Left cardiac atrium (tissue), 4 donors: ENCODE data around the gene PTDSS2. TPM values are rescaled to one million over a fixed set of nuclear protein-coding genes. Genes with fewer than 3 reads are reported as not detected.

Experiments
- ATAC-seq, 2 donors: fragments of 200-7000 bp; cut with Tn5 transposase; one replicate each; pipeline ENCODE4 v1.9.1; 2020; ENCODE audit warnings: mild to moderate bottlenecking in 2 of 2, moderate library complexity in 2 of 2
- DNase-seq: peaks from one replicate; pipeline ENCODE4 v3.0.0-alpha.2; 2020
- intact Hi-C, 2 donors: fragments of 100-400 bp; cut with DNase I; formaldehyde crosslinking; loops; one replicate each; pipeline versions ENCODE4 v1.14.1 to v1.15.1; 2022 to 2023
- total RNA-seq, 2 donors: library from RNA; stranded (reverse); fragmentation: NEBNext Ultra II Directional; extraction: Animal tissue kit (Norgen Biotek cat#: 25700); gene quantifications; one replicate each; pipeline ENCODE4 v1.2.1, GENCODE V29; 2021
- donor health status: DM: no; HTN: yes; CAD: no.
- donor health status: DM: no; HTN: yes; CAD: no; lungs with severe emphysema.
- donor health status: DM: yes; HTN: yes; CAD: no.
- donor health status: Dilated cardiomyopathy.

The PTDSS2 gene
- total RNA-seq, 2 donors from 2014 or later = 21.5 to 26.5 TPM

DNA sequence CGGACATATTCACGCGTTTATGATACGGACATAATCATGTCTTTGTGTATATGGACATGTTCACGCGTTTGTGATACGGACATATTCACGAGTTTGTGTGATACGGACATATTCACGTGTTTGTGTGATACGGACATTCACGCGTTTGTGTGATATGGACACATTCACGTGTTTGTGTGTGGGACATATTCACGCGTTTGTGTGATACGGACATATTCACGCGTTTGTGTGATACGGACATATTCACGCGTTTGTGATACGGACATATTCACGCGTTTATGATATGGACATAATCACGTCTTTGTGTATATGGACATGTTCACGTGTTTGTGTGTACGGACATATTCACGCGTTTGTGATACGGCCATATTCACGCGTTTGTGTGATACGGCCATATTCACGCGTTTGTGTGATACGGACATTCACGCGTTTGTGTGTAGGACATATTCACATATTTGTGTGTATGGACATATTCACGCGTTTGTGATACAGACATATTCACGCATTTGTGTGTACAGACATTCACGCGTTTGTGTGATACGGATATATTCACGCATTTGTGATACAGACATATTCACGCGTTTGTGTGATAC, 24.9 kb downstream of the PTDSS2 start:
- no peak for ATAC-seq
- no peak for DNase-seq
- intact Hi-C loops = no loop called here

DNA sequence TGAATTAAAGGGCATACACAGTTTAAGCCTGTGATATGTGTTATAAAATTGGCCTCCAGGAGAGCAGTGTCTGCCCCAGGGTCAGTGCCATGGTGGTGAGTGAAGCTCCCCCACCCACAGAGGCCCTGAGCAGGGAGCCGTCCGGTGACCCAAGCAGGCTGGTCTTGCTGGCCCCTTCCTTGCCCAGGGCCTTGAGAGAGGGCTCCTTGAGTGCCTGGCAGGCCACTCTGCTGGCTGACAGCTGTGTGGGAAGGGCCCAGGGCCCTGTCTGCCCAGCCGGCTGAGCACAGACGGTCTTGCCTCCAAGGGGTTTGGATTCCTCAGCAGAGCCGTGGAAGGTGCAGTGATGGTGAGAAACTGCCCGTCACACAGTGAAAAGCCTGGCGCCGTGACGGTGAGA, 25.9 kb downstream of the PTDSS2 start:
- no peak for ATAC-seq
- intact Hi-C loops = no loop called here
- no peak for DNase-seq

DNA sequence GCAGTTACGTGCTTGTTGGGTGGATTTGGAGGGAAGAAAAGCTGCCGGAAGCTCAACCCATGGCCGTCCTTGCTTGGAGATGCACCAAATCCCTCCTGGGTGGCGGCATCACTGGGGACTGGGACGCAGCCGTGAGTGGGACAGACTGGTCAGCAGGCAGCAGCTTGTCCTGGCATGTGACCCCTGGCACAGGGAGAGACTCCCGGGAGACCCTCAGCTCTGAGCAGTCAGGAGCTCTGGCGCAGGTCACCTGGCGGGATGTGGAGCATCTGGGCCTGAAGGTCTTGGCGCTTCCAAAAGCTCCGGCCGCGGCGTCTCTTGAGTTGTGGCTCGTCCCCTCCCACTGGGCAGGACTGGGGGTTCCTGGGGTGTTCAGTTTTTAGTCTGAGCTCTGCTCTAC, 26.3 kb downstream of the PTDSS2 start:
- intact Hi-C loops = no loop called here
- DNase-seq = no peak
- ATAC-seq = no peak

DNA sequence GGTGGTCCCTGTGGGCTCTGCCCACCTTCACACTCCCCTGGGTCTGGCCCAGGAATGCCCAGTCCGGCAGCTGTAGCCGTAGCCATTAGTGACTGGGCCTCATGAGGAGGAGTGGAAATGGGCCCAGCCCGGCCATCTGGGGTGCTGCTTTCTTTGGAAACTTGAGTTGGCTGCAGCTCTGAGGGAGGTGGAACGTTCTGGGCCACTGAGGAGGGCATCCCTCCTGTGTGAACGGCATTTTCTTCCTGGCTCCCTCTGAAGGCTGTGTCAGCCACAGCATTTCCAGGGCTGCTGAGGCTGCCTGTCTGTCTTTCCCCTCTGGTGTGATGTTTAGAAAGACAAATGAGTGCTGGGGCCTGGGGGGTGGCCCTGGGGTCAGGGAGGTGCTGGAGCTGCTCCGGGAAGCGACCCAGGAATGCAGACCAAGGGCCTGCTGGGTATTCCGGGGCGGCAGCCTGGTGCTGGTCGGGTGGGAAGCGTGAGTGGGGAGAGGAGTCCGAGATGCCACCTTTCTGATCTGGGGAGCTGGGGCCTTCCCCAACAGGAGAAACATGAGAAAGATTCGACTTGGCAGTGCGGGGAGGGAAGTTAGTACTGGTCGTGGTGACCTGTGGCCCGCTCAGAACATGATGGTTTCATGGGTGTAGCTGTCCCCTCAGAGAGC, 27.1 kb downstream of the PTDSS2 start:
- intact Hi-C loops = no loop called here
- ATAC-seq (no peak), DNase-seq (no peak)

DNA sequence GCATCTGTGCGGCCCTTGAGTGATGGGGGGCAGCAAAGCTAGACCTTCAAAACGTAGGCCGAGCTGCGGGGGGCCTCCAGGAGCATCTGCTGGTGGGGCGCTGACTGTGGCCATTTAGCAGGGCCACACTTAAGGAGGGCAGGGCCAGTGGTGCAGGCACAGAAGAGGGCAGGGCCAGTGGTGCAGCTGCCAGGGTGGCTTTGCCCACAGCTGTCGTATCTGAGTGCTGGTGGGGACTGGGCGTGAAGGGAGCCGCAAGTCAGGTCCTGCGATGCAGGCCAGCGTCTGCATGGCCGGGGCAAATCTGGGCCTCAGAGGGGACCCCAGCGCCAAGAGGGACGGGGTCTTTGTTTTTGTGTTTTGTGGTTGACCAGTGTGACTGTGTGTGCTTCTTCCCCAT, 29.2 kb downstream of the PTDSS2 start:
- no peak for DNase-seq
- no peak for ATAC-seq
- intact Hi-C loops = no loop called here

DNA sequence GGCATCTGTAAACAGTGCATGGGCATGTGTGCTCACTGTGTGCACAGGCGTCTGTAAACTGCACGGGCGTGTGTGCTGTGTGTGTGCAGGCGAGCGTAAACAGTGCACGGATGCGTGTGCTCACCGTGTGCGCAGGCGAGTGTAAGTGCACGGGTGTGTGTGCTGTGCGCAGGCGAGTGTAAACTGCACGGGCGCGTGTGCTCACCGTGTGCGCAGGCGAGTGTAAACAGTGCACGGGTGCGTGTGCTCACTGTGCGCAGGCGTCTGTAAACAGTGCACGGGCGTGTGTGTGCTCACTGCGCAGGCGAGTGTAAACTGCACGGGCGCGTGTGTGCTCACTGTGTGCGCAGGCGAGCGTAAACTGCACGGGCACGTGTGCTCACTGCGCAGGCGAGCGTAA, 34.5 kb downstream of the PTDSS2 start:
- no peak for ATAC-seq
- intact Hi-C loops = no loop called here
- no peak for DNase-seq

DNA sequence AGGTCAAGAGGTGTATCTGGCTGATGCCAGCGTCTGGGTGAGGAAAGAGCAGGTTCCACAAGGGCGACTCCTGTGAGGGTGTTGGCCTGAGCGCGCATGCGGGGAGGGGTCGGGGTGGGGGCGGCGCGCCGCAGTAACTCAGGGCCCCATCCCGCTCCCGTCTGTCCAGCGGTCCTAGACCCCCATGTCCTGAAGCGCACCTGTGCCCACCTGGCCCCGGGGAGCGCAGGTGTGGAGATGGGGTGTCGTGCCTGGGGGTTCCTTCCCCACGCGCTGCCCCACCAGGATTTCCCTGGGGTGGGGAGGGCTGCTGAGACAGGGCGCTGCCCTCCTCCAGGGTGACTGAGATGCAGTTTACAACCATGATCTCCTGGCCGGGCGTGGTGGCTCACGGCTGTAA, 36.1 kb downstream of the PTDSS2 start:
- no peak for DNase-seq
- ATAC-seq = no peak
- intact Hi-C loops = no loop called here

DNA sequence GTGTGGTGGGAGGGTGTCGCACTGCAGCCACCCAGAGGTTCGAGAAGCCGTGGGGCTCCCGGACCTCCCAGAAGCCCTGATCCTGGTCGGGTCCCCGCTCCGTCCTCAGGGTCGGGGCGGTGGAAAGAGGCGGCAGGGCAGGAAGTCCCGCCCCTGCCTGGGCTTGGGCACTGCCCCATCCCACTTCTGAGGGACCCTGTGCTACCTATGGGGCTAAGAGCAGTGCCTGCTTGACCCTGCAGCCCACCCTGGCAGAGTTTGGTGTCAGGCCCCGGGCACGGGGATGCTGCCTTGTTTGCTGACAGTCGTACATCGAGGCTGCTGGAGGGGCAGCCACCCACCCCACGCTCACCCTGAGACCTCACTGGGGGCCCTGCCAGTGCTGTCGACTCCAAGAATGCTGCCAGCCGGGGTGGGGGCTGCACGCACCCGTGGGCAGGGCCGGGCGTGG, 37.5 kb downstream of the PTDSS2 start:
- no peak for ATAC-seq
- no peak for DNase-seq
- intact Hi-C loops = no loop called here

DNA sequence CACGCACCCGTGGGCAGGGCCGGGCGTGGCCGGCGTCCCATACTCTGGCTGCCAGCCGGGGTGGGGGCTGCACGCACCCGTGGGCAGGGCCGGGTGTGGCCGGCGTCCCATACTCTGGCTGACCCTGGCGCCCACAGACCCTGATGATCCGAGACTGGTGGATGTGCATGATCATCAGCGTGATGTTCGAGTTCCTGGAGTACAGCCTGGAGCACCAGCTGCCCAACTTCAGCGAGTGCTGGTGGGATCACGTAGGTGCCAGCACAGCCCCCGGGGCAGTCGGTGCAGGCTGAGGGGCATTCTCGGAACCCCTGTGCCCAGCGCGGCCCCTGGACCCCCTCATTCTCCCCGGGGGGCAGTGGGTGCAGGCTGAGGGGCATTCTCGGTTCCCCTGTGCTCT, 38.0 kb downstream of the PTDSS2 start:
- intact Hi-C loops = no loop called here
- ATAC-seq = no peak

DNA sequence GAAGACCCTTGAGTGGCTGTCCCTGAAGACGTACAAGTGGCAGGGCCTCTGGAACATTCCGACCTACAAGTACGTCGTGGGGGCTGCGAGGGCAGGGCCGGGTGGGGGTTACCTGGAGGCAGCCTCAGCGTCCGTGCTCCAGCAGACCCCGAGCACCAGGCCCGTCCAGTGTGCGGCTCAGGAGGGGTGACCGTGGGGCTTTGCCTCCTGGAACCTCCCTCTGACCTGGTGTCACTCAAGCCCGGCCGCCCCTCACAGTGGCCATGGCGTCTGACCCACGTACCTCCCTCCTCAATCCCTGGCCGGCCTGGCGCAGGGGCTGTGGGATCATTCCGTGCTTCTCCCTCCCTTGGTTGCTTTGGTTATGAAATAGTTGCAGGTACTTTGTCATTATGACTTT, 38.5 kb downstream of the PTDSS2 start:
- ATAC-seq (no peak), DNase-seq (no peak)
- intact Hi-C loops = no loop called here

More for the DNA sequence above, 38.0 kb downstream of the PTDSS2 start:
- DNase-seq = no peak

DNA sequence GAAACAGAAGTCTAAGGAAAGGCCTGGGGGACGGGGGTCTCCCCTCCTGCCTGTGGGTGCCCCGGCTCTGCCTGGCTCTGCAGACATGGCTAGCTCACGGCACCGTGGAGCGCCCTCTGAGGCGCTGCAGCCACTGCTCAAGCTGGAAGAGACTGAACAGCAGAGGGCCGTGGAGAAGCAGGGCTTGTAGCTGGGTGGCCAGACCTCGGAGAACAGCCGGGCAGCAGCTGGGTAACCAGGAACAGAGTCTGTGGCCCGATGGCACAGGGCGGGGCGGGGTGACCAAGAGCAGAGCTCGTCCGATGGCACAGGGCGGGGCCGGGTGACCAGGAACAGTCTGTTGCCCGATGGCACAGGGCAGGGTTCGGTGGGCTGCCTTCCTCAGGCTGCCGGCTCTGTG, 38.9 kb downstream of the PTDSS2 start:
- ATAC-seq = no peak
- no peak for DNase-seq
- intact Hi-C loops = no loop called here

DNA sequence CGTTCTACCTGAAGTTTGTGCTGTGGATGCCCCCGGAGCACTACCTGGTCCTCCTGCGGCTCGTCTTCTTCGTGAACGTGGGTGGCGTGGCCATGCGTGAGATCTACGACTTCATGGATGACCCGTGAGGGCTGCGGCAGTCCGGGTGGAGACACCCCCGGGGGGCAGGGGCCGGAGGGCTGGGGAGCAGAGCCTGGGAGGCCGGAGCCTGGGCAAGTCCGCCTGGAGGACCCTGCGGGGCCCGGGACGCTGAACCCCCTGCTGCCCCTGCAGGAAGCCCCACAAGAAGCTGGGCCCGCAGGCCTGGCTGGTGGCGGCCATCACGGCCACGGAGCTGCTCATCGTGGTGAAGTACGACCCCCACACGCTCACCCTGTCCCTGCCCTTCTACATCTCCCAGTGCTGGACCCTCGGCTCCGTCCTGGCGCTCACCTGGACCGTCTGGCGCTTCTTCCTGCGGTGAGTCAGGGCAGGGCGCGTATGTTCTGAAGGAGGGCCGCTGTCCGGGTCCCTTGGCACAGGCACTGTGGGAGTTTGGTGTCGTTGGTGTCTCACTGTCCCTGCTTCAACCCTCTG, 39.6 kb downstream of the PTDSS2 start:
- intact Hi-C loops = no loop called here
- DNase-seq (no peak), ATAC-seq (no peak)

DNA sequence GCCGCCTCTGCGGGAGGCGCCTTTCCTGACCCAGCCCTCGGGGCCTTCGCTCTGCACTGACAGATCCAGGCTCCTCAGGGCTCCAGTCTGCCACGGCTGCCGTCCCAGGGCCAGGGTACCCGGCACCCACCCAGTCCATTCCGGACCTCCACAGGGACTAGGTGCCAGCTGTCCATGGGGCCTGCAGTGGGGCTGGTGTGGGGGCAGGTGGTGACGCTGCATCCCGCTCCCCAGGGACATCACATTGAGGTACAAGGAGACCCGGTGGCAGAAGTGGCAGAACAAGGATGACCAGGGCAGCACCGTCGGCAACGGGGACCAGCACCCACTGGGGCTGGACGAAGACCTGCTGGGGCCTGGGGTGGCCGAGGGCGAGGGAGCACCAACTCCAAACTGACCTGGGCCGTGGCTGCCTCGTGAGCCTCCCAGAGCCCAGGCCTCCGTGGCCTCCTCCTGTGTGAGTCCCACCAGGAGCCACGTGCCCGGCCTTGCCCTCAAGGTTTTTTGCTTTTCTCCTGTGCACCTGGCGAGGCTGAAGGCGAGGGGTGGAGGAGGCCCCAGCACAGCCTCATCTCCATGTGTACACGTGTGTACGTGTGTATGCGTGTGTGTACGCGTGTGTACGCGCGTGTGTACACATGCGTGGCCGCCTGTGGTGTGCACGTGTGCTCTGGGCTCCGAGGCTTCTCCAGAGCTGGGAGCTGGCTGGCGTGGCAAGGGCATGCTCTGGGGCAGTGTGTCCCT, 40.3 kb downstream of the PTDSS2 start:
- intact Hi-C loops = no loop called here
- DNase-seq (no peak), ATAC-seq (no peak)

DNA sequence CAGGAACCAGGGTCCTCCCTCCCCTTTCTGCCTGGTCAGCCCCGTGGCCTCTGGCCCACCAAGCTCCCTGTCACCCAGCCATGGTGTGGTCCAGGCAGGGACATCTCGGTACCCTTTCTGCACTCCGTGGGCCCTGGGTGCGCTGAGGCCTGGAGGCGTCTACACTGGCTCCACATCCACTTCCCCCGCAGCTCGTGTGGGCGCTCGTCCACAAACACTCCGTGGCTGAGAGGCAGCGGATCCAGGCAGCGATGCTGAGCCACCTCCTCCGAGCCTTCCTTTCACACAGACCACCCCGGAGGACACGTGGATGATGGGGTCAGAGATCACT, 40.8 kb downstream of the PTDSS2 start:
- no peak for DNase-seq
- intact Hi-C loops = no loop called here
- no peak for ATAC-seq

DNA sequence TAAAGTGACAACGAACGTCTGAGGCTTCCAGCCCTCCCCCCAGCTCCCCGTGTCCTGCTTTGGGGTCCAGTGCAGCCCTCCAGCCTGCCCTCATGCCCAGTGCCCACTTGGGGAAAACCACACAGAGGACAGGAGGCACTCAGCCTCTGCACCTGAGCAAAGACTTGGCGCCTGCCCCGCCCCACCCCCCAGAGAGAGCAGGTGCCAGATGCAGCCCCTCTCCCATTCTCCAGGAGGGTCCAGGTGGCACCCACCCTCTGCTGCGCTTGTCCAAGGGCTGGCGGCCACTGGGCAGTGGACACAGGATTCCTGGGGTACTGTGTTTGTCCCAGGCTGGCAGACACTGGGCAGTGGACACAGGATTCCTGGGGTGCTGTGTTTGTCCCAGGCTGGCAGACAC, 41.3 kb downstream of the PTDSS2 start:
- DNase-seq = no peak
- no peak for ATAC-seq

DNA sequence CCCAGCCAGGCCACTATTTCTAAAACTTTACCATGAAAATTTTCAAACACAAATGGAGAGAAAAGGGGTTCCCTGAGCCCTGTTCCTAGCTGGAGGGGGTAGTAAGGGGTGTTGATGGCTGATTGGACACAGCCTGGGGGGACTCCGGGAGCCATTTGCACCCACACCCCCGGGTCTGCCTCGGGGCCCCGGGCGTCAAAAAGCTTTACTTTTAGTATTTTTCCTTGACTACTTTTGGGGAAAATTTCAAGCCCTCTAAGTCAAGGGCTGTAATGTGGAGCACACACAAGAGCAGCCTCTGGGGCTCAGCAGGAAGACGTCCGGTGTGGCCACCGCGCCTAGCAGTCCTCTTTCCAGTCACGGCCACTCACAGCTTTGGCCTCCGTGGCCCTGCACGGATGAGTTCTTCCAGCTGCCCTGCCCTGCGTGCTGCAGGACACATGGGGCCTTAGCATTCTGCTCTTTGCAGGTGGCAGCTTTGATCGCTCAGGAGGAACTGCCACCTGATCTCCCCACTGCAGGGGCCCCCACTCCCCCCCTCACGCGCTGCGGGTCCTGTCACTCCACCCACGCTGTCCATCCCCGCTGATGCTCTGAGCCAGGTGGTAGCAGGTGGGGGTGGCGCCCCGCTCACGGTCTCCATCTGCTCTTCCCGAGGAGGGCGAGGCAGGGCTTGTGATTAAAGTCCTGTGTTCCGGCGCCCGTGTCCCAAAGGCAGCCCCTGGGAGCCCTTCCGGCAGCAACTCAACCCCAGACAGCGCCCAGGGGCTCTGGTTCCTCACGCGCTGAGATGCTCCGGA, 42.5 kb downstream of the PTDSS2 start:
- DNase-seq (no peak), ATAC-seq (no peak)
- intact Hi-C loops = no loop called here

More for the DNA sequence above, 41.3 kb downstream of the PTDSS2 start:
- intact Hi-C loops = no loop called here

DNA sequence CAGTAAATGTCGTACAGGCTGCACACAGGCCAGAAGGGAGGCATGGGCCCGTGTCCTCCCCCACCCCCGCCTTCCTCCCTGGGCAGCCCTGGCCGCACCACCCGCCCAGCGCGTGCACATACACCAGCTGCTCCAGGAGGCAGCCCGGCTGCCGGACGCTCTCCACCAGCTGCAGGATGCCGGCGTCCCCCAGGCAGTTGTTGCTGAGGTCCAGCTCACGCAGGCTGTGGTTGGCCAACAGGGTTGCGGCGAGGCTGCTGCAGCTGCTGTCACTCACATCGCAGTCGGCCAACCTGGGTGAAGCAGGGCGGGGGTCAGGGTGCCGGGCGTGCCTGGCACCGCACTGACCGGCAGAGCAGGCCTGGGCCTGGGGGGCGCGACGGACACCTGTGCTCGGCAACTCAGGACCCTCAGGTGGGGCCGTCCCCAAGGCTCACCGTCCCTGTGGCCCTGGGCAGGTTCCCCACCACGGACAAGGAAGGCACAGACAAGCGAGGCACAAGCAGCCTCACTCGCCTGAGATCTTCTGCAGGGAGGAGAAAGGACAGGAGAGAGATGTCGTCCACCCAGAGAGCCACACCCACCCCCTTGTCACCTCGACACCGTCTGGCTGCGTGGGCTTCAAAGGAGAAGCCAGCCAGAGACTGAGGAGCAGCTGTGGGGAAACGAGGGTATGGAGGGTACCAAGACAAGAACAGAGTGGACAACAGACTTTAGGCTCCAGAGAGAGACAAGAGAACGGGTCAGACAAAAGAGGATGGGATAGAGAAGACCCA, 44.9 kb downstream of the PTDSS2 start:
- intact Hi-C loops = no loop called here
- DNase-seq = no peak
- no peak for ATAC-seq

DNA sequence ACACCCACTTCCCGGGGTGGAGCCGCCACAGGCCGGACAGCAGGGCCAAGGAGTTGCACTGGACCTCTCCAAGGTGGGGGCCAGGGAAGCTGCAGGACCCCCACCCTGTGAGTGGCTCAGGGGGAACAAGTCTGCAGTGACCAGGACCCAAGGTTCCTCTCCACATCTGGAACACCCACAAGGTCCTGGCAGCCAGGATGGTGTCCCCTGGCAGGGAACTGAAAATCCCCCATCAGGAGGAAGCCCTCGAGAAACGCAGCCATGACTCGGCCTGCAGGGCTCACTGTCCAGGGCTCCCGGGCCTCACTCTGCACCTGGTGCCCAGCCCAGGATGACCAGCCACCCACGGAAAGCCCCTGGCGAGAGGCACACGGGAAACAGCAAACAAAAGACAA, 45.5 kb downstream of the PTDSS2 start:
- no peak for DNase-seq
- intact Hi-C loops = no loop called here
- ATAC-seq = no peak
